SK-N-SH (cell line): ENCODE results near the gene CPA1.

ENCODE experiments used
- SIN3A ChIP-seq: IDR thresholded peaks from 2 replicates; pipeline ENCODE4 v1.6.1; 2012; ENCODE audit warnings: low read depth, mild to moderate bottlenecking, low read length, moderate library complexity, borderline replicate concordance
- YY1 ChIP-seq: IDR thresholded peaks from 2 replicates; pipeline ENCODE4 v1.4.0; 2012; ENCODE audit warnings: low read depth, mild to moderate bottlenecking
- TF ChIP-seq, protein P1 (sequence below): fragments of 200-600 bp; sonication (generic); IDR thresholded peaks from 2 replicates; pipeline ENCODE4 v1.6.1; 2017; ENCODE audit warnings: antibody characterized with exemption, mild to moderate bottlenecking, moderate library complexity

DNA sequence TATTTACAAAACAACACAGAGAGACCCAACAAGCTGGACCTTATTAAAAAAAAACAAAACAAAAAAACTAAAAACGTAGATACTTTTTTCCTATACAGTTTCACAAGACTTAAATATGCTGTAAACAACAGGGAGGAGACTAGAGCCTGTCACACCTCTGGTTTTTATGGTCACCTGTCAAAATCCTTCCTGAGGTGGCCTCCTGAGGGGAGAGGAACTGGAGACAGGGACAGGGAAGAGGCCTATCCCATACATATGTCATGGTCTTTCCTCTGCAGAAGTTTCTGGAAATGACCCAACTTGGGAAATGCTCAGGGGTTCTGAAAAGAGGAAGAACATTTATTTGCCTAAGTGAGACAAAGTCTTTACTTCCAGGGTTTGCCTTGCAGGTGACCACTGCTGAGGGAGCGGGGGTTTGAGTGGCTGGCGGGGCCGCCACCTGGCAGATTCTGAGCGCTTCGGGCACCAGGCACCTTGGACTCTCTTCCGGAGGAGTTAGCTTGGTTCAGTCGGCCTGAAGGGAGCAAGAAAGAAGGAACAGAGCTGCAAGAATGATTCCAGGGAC is 18.3 kb downstream of the CPA1 start:
- TF ChIP-seq, protein P1, sequence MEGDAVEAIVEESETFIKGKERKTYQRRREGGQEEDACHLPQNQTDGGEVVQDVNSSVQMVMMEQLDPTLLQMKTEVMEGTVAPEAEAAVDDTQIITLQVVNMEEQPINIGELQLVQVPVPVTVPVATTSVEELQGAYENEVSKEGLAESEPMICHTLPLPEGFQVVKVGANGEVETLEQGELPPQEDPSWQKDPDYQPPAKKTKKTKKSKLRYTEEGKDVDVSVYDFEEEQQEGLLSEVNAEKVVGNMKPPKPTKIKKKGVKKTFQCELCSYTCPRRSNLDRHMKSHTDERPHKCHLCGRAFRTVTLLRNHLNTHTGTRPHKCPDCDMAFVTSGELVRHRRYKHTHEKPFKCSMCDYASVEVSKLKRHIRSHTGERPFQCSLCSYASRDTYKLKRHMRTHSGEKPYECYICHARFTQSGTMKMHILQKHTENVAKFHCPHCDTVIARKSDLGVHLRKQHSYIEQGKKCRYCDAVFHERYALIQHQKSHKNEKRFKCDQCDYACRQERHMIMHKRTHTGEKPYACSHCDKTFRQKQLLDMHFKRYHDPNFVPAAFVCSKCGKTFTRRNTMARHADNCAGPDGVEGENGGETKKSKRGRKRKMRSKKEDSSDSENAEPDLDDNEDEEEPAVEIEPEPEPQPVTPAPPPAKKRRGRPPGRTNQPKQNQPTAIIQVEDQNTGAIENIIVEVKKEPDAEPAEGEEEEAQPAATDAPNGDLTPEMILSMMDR: no peak
- TF ChIP-seq YY1: no peak
- no peak for TF ChIP-seq SIN3A
